Measurements from ENCODE around the gene TEX19. TPM values are rescaled to one million over a fixed set of nuclear protein-coding genes. Genes with fewer than 3 reads are reported as not detected.
"Not testable (repeated sequence)": the region's sequence is repeated elsewhere in the genome, so short reads cannot be mapped to it uniquely, and the experiment has no call there.

The TEX19 gene
- polyA plus RNA-seq, 4 donors, result not detected

DNA sequence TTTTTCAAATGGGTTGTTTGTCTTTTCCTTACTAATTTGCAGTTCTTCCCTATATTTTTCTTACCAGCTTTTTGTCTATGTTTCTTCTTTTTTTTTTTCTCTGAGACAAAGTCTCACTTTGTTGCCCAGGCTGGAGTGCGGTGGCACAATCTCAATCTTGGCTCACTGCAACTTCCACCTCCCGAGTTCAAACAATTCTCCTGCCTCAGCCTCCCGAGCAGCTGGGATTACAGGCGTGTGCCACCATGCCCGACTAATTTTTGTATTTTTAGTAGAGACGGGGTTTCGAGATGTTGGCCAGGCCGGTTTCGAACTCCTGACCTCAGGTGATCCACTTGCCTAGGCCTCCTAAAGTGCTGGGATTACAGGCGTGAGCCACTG, 14.0 kb downstream of the TEX19 start:
- not testable (repeated sequence) for DNase-seq (ENCODE audit: low read depth in 4 of 4, low spot score in 2 of 4)

DNA sequence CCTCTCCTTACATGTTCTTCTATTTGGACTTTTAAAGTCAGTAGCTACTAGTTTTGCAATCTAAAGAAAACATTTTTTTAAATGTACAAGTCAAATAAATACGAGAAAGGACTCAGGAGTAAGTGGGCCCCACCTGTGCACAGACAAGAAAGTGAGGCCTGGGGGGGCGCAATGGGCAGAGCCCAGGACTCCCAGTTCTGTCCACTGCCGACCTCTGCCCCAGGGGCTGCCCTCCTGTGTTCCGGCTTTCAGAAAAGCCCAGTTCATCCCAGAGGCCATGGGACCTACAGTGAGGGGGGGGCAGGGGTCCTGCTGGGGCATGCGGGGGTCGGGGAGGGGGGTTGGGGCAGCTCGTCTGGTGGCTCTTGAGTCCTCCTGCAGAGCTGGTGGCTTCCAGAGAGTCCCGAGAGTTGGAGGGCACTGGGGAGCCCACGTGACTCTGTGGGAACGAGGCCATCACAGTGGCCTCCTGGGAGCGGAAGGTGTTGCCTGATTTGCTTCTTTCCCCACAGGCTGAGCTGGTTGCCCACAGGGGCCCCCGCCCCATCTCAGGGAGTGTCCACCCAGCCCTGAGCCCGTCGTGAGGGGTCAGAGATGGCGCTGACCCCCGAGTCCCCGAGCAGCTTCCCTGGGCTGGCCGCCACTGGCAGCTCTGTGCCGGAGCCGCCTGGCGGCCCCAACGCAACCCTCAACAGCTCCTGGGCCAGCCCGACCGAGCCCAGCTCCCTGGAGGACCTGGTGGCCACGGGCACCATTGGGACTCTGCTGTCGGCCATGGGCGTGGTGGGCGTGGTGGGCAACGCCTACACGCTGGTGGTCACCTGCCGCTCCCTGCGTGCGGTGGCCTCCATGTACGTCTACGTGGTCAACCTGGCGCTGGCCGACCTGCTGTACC, 14.9 kb downstream of the TEX19 start:
- DNase-seq (ENCODE audit: low read depth in 4 of 4, low spot score in 2 of 4), result no peak

DNA sequence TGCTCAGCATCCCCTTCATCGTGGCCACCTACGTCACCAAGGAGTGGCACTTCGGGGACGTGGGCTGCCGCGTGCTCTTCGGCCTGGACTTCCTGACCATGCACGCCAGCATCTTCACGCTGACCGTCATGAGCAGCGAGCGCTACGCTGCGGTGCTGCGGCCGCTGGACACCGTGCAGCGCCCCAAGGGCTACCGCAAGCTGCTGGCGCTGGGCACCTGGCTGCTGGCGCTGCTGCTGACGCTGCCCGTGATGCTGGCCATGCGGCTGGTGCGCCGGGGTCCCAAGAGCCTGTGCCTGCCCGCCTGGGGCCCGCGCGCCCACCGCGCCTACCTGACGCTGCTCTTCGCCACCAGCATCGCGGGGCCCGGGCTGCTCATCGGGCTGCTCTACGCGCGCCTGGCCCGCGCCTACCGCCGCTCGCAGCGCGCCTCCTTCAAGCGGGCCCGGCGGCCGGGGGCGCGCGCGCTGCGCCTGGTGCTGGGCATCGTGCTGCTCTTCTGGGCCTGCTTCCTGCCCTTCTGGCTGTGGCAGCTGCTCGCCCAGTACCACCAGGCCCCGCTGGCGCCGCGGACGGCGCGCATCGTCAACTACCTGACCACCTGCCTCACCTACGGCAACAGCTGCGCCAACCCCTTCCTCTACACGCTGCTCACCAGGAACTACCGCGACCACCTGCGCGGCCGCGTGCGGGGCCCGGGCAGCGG, 15.7 kb downstream of the TEX19 start:
- DNase-seq (ENCODE audit: low read depth in 4 of 4, low spot score in 2 of 4), result no peak

DNA sequence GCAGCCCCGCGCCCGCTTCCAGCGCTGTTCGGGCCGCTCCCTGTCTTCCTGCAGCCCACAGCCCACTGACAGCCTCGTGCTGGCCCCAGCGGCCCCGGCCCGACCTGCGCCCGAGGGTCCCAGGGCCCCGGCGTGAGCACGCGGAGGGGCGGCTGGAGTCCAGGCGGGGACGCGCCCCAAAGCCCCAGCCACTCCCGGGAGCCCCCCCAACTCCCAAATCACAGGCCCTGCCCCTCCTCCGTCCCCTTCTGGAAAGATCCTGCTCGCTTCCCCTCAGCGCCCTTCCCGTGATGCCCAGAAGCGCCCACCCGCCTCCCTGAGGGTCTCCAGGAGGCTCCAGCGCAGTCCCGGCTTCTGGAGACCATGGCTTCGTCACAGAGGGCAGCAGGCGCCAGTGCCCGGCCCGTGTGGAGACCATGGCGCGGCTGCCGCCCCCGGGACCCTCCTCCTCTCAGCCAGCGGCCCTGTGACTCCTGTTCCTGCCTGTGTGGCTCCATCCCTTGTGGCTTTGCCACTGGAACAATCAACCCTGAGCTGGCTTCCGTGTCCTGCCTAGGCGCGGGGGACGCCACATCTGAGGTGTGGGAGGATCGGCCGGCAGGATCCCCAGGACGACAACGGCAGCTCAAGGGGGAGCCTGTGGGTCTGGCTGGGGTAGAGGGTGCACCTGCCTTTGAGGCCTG, 16.5 kb downstream of the TEX19 start:
- no peak for DNase-seq (ENCODE audit: low read depth in 4 of 4, low spot score in 2 of 4)

DNA sequence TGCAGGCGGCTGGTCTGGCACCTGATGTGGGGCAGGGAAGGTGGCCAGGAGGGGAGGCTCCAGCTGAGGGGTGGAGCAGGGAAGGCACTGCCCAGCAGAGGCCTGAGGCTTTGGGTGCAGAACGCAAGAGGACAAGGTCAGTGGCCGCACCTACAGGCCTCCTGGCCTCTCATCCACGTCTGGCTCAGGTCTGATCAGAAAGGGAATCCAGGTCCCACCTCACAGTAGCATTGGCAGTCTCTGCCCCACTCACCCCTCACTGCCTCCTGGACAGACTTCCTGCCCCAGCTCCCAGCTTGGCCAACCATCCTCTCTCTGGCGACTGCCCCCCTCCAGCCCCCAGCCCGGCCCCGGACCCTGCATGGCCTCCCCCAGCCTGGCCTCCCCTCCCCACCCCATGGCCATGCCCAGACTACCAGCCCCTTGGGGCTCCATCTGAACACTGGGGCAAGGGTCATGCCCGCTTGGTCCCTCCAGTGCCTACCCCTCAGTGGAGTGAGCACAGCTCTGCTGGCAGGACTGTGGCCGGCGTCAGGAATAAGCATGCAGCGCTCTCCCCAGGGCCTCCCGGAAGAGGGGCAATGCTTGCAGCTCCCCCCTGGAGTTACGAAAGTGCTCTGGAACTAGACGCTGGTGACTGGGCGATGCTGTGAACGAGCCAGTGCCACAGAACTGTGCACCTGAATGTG, 17.1 kb downstream of the TEX19 start:
- no peak for DNase-seq (ENCODE audit: low read depth in 4 of 4, low spot score in 2 of 4)

DNA sequence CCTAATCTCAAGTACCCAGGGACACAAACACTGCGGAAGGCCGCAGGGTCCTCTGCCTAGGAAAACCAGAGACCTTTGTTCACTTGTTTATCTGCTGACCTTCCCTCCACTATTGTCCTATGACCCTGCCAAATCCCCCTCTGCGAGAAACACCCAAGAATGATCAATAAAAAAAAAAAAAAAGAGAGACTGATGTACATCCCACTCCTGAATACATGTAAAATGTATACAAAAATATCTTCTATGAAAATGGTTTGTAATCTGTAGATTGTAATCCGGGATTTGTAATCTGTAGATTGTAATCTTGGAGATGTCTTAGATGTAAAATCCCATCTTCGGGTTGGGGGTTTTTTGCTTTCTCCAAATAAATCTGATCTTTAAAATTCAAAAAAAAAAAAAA, 18.2 kb downstream of the TEX19 start:
- DNase-seq (ENCODE audit: low read depth in 4 of 4, low spot score in 2 of 4), result not testable (repeated sequence)

DNA sequence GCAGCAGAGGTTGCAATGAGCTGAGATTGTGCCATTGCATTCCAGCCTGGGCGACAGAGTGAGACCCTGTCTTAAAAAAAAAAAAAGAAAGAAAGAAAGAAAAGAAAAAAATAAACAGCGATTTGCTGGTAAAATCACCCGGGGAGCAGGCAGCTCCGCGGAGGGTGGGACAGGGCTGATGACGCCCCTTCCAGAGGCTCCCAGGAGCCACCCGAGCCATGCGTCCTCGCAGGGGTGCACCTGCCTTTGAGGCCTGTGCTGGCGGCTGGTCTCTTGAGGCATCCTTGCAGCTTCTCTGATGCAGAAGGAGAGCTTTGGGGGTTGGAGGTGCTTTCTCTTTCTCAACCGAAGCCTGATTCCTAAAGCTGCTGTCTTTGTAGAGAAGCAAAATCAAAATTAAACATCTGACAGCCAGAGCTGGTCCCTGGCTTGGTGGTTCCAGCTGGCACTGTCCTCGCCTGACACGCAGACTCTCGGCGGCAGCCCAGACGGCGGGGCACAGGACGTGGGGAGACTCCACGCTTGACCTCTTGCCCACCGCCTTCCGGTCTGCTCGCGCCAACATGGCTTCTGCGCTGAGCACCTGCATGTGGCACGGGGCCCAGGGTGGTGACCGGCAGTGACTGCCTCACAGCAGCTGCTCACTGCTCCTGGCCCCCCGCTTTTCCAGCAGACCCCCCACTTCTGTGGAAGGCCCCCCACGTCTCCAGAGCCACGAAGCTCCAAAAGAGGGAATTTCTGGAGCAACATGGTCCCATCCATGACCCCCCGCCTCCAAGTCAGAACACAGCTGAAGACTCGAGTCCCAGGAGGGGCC, 19.1 kb downstream of the TEX19 start:
- DNase-seq (ENCODE audit: low read depth in 4 of 4, low spot score in 2 of 4), result no peak

DNA sequence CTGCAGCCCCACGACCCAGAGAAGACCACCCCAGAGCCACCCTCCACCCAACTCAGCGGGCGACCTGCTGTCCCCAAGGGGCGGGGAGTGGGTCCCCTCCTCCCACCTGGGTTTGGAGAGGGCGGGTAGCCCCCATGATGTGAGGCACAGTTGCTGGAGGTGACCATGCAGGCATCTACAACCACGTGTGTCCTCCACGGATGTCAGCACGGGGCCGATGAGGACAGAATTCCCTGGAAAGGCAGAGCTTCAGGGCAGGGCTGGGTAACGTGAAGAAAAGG, 19.6 kb downstream of the TEX19 start:
- DNase-seq (ENCODE audit: low read depth in 4 of 4, low spot score in 2 of 4), result no peak

DNA sequence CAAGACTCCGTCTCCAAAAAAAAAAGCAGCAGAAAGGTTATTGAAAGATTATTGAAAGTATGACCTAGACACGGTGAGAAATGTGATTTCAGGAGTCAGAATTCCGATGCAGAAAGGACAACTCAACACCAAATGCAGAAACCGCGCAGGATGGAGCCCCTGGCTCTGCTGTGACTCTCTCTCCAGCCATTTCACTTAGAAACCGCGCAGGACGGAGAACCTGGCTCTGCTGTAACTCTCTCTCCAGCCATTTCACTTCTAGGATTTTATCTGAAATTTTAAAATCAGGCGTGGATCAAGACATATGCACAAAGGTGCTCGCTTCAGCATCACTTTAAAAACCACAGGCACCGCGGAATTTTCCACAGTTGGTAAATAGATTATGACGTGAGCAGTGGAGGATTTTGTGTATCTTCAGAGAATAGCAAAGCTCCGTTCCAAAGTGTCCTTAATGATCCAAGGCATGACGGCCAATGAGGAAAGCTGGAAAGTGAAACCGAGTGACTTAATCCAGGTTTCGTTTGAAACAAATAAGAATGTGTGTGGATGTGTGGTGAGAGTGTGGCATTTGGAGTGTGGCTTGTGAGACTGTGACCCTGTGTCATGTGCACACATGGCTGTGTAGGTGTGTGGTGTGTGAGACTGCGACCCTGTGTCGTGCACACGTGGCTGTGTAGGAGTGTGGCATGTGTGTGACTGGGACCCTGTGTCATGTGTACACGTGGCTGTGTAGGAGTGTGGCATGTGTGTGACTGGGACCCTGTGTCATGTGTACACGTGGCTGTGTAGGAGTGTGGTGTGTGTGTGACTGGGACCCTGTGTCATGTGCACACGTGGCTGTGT, 22.0 kb downstream of the TEX19 start:
- no peak for DNase-seq (ENCODE audit: low read depth in 4 of 4, low spot score in 2 of 4)

DNA sequence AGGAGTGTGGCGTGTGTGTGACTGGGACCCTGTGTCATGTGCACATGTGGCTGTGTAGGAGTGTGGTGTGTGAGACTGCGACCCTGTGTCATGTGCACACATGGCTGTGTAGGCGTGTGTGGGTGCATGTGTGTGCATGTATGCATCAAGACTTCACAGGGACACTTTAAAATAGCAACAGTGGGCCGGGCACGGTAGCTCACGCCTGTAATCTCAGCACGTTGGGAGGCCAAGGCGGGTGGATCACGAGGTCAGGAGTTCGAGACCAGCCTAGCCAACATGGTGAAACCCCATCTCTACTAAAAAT, 22.6 kb downstream of the TEX19 start:
- DNase-seq (ENCODE audit: low read depth in 4 of 4, low spot score in 2 of 4), result not testable (repeated sequence)

DNA sequence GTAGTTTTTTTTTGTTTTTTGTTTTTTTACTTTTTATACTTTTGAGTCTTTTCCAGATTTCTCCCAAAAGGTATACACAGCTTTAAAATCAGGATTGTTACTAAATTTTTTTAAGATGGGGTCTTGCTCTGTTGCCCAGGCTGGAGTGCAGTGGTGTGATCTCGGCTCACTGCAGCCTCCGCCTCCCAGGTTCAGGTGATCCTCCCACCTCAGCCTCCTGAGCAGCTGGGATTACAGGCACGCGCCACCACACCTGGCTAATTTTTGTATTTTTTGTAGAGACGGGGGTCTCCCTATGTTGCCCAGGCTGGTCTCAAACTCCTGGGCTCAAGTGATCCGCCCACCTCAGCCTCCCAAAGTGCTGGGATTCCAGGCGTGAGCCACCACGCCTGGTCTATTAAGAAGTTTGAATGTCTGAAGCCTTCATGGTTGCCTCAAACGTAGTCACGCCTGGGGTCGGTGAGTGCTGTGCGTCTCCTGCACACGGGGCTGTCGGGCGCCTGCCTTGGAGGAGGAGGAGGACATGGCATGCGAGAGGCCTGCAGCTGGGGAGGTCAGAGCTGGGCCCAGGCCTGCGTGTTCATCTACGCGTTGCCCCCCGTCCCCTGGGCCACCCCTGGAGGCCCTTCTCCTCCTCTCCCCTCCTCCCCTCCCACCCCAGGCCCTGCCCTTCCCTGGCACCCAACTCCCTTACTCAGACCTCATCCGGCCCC, 23.3 kb downstream of the TEX19 start:
- DNase-seq (ENCODE audit: low read depth in 4 of 4, low spot score in 2 of 4), result not testable (repeated sequence)

DNA sequence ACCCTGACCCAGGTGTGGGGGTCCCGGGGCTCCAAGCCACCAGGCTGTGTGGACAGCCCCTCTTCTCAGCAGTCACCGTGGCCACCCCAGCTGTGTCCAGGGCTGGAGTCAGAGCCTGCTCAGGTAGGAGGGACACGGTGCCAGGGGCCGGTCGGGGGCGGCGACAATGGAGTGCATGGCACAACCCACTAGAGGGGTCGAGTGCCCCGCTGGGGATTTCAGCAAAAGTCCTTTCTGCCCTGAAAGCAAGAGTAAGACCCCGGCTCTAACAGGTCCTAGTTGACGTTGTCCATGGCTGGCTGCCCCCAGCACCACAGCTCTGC, 23.8 kb downstream of the TEX19 start:
- DNase-seq (ENCODE audit: low read depth in 4 of 4, low spot score in 2 of 4), result no peak

DNA sequence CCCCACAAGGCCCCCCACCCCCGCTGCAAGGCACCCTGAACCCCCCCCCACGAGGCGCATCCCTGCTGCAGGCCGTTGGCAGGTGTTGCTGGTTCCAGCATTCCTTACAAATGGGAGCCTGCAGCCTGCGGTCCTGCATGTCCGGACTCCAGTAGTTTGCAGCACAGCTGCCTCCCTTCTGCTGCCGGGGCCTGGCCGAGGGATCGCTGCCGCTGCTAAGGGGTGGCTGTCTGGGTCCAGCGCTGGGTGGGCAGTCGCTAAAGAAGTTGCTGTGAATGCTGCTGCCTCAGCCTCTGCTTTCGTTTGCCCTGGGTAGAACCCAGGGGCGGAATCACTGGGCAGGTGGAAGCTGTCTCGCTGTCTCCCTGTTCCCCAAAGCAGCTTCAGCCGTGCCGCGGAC, 24.4 kb downstream of the TEX19 start:
- no peak for DNase-seq (ENCODE audit: low read depth in 4 of 4, low spot score in 2 of 4)

DNA sequence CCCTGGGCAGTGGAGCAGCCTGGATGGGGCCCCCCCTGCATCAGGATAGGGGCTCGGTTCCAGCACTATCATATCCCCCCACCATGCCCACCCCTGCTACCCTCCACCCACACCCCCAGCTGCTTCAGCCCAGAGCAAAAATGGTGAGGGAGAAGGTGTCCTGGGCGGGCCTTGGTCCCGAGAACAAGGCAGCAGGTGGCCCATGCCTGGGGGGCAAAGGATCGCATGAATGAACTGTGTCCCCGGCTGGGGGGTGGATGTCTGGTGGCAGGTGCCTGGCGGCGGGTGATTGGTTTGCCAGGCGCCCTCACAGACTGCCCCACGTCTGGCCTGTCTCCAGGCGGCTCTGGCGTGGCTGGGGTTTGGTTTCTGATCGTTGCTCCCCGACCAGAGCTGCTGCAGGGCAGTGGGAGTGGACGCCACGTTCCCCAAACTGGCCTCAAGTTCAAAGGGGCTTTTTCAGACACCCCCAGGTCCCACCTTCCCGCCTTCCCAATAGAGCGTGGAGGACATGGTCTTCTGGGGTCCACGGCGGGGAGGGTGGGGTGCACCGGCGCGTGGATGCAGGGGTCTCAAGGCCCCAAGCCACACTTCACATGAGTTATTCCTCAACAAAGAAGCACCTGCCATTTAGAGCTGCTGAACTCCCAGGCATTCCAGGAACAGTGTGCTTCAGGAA, 25.1 kb downstream of the TEX19 start:
- DNase-seq (ENCODE audit: low read depth in 4 of 4, low spot score in 2 of 4), result no peak

DNA sequence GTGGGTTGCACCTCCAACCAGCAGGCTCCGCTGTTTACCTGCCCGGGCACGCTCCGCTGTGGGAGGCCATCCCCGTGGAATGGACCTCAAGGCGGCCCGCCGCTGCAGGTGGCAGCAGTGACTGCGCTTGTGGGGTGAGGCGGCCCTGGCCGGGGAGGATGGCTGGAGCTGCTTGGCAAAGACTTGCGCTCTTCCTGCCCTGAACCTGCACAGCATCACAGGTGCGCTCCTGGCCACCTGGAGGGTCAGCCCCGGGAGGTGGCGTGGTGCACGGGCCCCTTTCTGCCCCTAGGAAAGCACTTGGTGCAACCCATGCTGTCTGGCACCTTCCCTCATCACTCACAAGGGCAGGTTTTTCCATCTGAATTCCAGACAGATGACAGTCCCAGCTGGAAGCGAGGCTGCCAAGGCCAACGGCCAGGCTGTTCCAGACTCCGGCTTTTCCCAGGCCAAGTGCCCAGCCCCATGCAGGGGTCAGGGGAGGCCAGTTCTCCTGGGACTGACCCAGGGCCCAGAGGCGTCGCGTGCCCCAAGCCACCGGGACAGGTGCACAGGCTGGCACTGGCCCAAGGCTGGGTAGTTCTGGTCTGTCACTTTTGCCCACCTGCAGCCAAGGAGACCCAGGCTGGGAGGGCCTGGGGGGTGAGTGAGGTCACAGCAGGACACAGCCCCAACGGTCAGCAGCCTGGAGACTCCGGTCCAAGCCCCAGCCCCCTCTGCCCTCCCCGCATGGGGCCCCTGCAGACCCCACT, 25.9 kb downstream of the TEX19 start:
- DNase-seq (ENCODE audit: low read depth in 4 of 4, low spot score in 2 of 4), result no peak

DNA sequence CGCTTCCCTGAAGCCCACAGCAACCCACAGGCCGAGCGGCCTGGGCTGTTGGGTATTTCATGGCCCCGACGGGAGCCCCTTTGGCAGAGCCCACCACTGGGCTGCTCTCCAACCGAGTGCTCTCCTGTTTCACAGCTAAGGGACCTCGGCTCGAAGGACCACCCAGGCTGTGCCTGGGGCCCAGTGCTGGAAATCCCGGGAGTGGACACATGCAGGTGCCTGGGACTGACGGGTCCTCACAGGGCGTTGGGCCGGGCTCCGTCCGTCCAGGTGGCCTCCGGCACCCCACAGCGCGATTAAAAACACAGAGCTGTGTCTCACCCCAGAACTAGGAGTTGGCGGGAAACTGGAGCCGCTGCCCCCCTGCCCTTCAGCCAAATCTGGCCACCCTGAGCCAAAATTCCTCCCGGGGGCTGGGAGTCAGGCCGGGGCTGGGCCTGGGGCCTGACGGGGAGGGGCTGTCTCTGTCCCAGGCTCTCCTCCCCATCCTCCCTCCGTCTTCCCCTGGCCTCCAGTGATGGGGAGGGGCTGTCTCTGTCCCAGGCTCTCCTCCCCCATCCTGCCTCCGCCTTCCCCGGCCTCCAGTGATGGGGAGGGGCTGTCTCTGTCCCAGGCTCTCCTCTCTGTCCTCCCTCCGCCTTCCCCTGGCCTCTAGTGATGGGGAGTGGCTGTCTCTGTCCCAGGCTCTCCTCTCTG, 26.7 kb downstream of the TEX19 start:
- DNase-seq (ENCODE audit: low read depth in 4 of 4, low spot score in 2 of 4), result no peak

DNA sequence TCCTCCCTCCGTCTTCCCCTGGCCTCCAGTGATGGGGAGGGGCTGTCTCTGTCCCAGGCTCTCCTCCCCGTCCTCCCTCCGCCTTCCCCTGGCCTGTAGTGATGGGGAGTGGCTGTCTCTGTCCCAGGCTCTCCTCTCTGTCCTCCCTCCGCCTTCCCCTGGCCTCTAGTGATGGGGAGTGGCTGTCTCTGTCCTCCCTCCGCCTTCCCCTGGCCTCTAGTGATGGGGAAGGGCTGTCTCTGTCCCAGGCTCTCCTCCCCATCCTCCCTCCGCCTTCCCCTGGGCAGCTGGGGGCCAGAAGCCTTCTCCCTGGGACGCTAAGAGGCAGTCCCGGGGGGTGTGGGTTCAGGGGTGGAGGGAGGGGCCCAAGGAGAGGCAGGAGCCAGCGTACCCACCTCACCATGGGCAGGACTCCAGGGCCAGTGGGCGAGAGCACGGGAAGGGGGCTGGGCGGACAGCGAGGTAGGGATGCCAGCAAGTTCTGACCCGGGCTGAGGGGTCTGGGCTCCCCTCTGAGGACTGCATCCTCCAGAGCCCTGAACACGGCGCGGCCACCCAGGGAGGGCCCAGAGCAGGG, 27.3 kb downstream of the TEX19 start:
- no peak for DNase-seq (ENCODE audit: low read depth in 4 of 4, low spot score in 2 of 4)
